NOMO-1 (cell line): Measurements from ENCODE around the gene MRM2.
A peak's percentile ranks its signal among the peaks of the same experiment; 100 is the strongest.

Experiments
- DNase-seq, 2 experiments: peaks; one replicate each; lab custom pipeline; 2025; ENCODE audit not compliant: unreplicated experiment in 2 of 2; lab: John Stamatoyannopoulos, UW

Gene MRM2

GRCh38 chr7:2249744-2250323, 7.8 kb upstream of the MRM2 start:
- no peak for DNase-seq

- DNase-seq: peak; percentile 46 to 86
These were observed 7.1 kb upstream of the MRM2 start for GRCh38 chr7:2248984-2249694.

- DNase-seq: no peak
These were observed 5.4 kb upstream of the MRM2 start for GRCh38 chr7:2247141-2247995.

- no peak for DNase-seq
These were observed 4.1 kb upstream of the MRM2 start for GRCh38 chr7:2245883-2246675.

- DNase-seq: no peak
These were observed 2.5 kb upstream of the MRM2 start for GRCh38 chr7:2244404-2244995.

GRCh38 chr7:2243458-2243857, 1.5 kb upstream of the MRM2 start:
- DNase-seq: no peak

- DNase-seq: peak; percentile 38 to 42
These were observed 780 bp upstream of the MRM2 start for GRCh38 chr7:2242541-2243429.

GRCh38 chr7:2239242-2239641, 2.8 kb downstream of the MRM2 start:
- DNase-seq: no peak

- peak; percentile 91 to 100 for DNase-seq
These were observed 4.8 kb downstream of the MRM2 start for GRCh38 chr7:2237109-2237602.

- DNase-seq: no peak
These were observed 8.1 kb downstream of the MRM2 start for GRCh38 chr7:2233926-2234325.

GRCh38 chr7:2232766-2233520, 9.1 kb downstream of the MRM2 start, which contains the start of gene MAD1L1:
TSS of gene MAD1L1 (minus strand) at chr7:2232945. CDS start at chr7:2230133, 2,812 bp downstream.
- peak; percentile 82 to 89 for DNase-seq

- DNase-seq: peak in 1 of 2 experiments; percentile 22
These were observed 9.8 kb downstream of the MRM2 start for GRCh38 chr7:2231992-2232765.

GRCh38 chr7:2230882-2231281, 11.1 kb downstream of the MRM2 start:
- DNase-seq: no peak

GRCh38 chr7:2230226-2230625, 11.8 kb downstream of the MRM2 start:
- no peak for DNase-seq

- DNase-seq: no peak
These were observed 12.5 kb downstream of the MRM2 start for GRCh38 chr7:2229467-2229866.

- DNase-seq: no peak
These were observed 13.1 kb downstream of the MRM2 start for GRCh38 chr7:2228921-2229320.

- DNase-seq: no peak
These were observed 14.3 kb downstream of the MRM2 start for GRCh38 chr7:2227699-2228098.

- DNase-seq: no peak
These were observed 16.2 kb downstream of the MRM2 start for GRCh38 chr7:2225830-2226229.
